Renal cortical epithelial cell (primary cell): ENCODE data around the gene DNAJC27. TPM values are rescaled to one million over a fixed set of nuclear protein-coding genes. Genes with fewer than 3 reads are reported as not detected.
"Not testable (repeated sequence)": the region's sequence is repeated elsewhere in the genome, so short reads cannot be mapped to it uniquely, and the experiment has no call there.

Experiments
- DNase-seq: peaks from one replicate; pipeline ENCODE4 v3.0.0-alpha.2; 2011; ENCODE audit warnings: low read depth
- total RNA-seq: library from RNA; depleted of rRNA; stranded (reverse); fragments of >200 nt; gene quantifications from 2 replicates; pipeline ENCODE4 v1.2.3, GENCODE V29; 2014

The DNAJC27 gene
- total RNA-seq, result 3.1 and 10.5 TPM in 2 replicates

DNA sequence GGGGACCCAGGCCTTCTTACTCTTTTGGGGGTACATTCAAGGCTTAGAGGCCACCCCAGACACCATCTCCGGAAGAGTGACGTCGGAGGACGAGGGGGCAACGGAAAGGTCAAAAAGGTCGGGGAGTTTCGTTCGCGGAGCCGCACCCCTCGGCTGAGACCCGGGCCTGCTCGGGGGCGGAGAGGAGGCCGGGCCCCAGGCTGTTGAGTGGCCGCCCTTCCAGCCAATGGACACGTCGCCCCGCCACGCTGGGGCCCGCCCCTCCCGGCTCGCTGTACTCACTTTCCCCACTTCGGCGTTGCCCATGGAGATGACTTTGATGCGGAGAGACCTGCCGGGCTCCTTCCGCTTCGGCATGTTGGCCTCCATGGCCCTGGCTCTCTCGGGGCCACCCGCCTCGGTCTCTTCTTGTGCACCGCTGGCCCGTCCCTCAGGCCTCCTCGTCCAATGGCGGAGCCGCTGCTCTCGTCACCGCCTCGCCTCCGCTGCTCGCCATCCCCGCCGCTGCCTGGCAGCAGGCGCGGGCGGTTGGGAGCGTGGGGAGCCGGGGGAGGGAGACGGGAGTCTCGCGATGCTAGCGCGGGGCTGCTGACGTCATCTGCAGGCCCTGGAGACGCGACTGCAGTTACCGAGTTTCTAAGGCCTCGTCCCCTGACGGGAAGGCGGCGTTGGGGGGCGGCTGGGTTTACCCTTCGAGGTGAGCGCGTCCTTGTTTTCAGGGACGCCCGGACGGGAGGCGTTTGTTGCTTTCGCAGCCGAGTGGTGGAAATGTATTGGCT is at the start of gene DNAJC27:
Gene DNAJC27, minus strand, starts transcription at position 420 of the 779 bp plus-strand sequence. Its CDS starts 51 bp downstream, at position 369.
- peak; percentile 90 for DNase-seq

DNA sequence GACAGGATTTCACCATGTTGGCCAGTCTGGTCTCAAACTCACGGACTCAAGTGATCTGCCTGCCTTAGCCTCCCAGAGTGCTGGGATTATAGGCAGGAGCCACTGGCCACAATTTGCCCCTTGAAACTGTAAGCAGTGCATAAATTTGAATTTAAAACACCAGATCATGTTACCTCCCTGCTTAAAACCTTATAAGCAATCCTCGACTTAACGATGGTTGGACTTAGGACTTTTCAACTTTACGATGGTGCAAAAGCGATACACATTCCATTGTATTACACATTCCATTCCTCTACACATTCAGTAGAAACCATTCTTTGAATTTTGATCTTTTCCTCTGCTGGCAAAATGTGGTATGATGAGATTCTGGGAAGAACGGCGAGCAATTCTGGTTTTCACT is 46.9 kb upstream of the DNAJC27 start:
- DNase-seq, result no peak

DNA sequence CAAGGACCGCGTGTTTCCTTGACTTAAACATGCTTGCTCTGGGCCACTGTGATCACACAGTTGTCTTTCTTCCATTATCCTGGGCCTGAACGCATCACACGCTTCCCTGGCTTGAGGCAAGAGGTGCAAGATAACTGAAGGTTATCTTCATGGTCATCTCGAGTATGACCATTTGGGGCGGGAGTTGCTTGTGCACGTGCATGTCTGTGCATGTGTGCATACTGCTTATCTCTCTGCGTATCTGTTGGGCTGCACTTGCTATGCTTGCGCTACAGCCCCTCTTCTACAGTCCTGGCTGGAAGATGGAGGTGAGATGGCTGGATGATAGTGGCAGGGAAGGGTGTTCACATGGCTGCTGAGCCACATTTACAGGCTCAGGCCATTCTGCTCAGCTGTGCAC is 42.9 kb upstream of the DNAJC27 start:
- DNase-seq, result no peak

DNA sequence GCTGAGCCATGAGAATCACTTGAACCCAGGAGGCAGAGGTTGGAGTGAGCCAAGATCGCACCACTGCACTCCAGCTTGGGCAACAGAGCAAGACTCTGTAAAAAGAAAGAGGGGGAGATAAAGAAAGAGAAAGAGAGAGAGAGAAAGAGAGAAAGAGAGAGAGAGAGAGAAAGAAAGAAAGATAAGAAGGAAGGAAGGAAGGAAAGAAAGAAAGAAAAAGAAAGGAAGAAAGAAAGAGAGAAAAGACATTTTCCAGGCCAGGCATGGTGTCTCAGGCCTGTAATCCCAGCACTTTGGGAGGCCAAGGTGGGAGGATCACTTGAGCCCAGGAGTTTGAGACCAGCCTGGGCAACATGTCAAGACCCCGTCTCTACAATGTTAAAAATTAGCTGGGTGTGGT is 39.6 kb upstream of the DNAJC27 start:
- not testable (repeated sequence) for DNase-seq

DNA sequence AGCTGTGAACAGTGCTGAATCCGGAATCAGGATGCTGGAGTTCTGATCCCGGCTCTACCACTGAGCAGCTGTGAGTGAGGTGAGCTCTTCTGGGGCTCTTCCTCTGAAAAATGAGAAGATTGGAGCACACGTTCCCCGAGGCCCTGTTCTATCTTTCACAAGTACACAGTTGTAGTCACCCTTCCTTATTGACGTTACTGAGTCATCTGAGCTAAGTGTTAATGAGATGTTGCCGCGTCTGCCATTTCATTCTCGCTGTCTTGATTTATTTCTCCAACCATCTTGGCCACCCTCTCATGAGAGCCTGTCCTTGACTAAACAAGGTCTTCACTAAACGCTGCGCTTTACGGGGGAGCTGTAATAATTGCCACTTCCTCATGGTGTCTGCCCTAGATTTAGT is 38.2 kb upstream of the DNAJC27 start:
- DNase-seq, result no peak

DNA sequence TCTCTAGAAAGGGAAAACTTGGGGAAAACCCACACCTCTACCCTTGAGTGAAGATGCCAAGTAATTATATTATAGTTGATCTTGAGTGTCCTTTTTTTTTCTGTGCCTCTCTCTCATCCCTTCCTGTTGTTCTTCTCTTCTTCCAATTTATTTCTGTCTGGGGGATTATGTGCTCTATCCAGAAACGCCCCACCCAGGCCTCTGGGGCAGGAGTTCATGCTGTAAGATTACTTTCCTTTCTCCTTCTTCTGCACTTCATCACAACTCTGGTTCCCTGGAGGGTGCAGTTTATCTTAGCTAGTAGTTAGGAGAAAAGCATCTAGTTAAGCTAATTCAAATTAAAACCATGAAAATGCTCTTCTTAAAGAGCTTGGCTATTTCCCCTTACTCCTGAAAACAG is 30.3 kb upstream of the DNAJC27 start:
- no peak for DNase-seq

DNA sequence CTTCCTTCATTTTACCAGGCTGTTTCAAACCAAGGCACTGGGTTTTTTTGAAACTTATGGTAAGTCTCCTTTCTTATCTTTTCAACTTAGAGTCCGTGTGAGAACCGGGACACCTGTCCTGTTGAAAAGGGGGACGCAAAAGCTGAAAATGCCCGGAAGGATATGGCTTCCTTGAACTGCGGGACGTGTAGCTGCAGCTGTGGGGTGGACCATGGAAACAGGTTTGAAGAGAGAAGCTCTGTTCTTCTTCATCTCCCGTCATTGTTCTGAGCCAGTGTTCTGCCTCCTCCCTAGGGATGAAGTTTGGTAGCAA is 29.5 kb upstream of the DNAJC27 start:
- DNase-seq, result no peak

DNA sequence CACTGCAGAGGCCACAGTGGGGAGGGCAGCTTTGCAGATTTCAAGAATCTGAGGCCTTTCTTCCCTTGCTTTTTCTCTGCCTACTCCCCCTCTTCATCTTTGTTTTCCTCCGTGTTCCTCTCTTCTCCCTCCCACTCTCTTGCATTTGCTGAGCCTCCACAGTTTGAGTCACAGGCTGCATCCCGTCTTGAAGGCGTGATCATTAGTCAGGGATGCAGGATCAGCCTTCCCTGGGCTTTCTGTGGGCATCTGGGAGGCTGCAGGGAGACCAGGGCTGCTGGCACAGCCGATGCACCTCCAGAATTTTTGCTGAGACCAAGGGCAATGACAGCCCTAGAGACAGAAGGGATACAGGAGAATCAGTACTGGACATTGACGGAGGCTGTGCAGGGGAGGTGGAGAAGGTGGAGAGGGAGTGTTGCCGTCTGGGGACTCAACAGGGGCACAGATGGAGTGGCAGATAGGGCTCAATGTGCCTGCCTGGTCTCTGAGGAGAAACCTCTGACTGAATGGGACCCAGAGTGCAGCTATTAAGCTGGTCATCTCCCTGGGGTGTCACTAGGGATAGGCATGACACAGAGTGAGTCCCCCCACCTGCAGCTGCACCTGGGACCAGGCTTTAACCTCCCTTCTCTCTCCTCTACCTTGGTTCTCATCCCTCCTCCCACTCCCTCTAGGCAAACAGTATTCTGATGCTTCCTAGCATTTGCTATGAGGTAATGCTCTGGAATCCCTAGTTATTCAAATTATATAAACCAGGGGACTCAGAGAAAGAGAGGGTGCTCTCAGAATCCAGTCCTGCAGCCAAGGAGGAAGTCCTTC is 29.0 kb upstream of the DNAJC27 start:
- DNase-seq, result no peak

DNA sequence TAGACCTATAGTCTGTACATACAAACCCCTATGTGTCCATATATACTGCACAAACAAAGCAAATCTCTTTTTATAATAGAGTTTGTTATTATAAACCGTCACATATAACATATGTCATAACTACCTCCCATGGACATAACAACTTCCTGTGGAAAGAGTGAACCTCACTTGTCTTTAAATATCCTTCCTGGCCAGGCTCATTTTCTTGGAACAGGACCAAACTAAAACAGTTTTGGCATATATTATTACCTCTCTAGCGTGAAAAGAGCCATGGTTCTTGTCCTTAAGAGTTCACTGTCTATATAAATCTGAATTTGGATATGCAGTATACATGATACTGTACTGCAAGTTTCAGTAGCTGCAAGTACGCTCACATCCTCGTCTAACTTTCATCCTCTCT is 28.3 kb upstream of the DNAJC27 start:
- no peak for DNase-seq

DNA sequence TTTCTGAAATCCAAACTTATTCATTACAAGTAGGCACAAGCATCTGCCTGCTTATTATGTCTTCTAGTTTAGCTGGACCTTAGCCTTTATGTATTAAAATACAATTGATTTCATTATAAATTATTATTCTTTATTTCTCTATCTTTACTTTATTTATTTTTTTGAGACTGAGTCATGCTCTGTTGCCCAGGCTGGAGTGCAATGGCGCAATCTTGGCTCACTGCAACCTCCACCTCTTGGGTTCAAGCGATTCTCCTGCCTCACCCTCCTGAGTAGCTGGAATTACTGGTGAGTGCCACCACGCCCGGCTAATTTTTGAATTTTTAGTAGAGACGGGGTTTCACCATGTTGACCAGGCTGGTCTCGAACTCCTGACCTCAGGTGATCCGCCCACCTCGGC is 27.3 kb upstream of the DNAJC27 start:
- not testable (repeated sequence) for DNase-seq

DNA sequence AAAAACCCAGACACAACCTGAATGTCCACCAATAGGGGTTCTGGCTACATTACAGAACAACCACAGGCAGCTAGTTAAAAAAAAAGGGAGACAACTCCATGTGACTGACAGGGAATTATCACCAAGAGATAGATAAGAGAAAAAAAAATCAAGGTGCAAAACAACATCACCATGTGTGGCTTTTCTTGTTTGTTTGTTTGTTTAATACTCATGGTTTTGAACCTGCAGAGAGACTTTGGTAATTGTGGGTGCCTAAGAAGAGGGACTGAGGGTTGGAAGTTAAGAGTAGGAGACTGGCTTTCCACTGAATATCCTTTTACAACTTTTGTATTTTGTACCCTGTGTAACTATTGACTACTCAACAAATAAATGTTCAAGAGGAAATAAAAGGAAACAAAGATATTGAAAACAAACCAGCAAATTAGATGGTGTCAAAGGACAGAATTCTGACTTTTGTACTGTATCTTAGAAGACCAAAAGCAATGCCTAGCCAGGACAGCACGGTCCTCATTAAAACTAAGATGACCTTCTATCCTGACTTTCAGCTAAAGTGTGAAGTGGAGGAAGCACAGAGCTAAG is 22.5 kb upstream of the DNAJC27 start:
- no peak for DNase-seq

DNA sequence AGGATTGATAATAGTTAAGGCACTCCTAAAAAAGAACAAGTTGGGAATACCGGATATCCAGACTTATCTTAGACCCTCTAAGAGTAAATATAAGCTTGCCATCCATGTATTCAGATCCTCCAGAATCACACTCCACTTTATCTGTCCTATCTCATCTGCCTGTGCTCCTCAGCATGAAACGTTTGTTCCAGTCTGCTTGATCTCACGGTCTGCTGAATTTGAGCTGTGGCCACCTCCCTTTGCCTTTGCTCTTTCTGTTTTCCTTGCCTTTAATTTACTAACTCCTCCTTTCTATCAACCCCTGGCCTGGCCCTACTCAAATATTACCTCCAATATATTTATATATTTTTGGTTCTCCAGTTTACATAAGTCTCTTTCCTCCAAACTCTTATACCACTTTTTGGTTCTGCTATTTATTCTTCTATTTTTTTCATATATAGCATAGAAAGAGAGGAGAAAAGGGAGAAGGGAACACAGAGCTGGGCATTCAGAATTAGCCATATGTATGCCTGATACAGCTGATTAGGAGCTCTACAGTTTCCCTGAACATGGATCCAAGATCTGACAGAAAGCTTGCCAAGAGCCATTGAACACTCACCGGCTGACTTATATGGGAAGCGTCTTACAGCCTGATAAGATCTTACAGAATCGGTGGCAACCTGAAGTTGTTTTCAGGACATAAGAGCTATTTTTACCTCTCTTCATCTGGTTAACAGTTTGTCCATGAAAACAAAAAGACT is 21.8 kb upstream of the DNAJC27 start:
- no peak for DNase-seq

DNA sequence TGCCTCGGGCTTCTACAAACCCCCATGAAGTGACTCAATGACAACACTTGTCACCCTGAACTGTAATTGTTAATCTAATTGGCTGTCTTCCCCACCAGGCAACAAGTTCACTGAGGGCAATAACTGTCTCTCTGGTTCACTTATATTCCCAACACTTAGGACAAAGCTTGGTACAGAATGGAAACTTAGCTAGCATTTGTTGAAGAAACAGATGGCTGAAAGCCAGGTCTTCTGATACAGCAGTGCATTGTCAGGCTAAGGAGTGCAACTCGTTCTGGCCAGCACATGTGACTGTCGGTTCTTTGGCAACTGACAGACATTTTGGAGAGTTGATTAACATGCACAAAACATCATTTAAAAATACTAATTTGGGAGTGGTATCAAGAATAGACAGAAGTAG is 14.6 kb upstream of the DNAJC27 start:
- no peak for DNase-seq

DNA sequence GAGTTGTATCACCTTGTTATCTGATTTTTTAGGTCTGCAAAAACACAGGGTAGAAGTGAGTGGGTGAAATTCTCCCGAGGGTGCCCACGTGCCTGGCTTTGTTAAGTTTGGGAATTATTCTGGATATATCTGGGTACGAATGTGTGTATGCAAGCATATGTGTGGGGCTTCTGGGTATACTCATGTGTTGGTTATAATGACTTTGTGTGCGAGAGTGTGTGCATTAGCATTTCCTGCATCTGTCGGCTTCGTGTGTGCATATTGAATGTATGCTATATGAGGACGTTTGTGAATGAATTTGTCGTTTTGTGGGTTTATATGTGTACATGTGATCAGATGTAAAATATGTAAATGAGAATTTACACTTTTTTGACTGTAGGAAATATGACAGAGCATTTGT is 13.8 kb upstream of the DNAJC27 start:
- no peak for DNase-seq

DNA sequence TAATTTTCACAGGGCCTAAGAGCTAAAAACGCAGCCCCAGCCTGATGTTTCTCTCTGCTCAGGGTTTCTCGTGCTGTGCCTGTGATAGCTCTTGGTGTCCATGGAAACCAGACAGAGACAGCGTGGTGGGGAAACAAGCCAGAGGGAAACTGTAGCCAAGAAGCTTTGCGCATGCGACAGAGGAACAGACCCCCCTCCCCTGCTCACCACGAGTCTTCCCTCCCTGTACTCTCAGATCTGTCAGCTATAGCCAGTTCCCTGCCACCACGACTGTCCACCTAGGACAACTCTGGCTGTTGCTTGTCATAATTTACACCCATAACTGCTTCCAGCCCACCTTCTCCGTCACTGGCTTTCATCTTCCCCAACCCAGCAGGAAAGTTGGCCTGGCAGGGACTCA is 13.2 kb upstream of the DNAJC27 start:
- no peak for DNase-seq

DNA sequence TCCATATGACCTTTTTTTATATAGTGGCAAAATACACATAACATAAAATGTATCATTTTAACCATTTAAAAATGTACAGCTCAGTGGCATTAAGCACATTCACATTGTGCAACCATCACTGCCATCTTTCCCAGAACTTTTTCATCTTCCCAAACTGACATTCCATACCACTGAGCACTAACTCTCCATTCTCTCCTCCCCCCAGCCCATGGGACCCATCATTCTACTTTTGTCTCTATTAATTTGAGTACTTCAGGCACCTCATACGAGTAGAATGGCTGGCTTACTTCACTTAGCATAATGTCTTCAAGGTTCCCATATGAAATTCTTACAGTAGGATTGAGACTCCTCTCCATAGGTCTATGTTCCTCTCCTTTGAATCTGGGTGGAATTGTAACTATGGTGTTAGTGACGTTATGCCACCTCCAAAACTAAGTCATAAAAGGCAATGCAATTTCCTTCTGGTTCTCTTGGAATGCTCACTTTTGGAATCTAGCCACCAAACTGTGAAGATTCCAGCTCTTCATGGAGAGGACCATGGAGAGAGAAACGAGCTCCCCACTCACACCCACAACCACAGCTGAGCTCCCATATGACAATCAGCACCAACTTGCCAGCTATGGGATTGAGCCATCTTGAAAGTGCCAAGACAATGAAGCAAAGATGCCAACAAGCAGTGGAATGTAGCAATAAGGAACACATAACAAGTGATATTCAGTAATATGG is 9.8 kb upstream of the DNAJC27 start:
- no peak for DNase-seq

DNA sequence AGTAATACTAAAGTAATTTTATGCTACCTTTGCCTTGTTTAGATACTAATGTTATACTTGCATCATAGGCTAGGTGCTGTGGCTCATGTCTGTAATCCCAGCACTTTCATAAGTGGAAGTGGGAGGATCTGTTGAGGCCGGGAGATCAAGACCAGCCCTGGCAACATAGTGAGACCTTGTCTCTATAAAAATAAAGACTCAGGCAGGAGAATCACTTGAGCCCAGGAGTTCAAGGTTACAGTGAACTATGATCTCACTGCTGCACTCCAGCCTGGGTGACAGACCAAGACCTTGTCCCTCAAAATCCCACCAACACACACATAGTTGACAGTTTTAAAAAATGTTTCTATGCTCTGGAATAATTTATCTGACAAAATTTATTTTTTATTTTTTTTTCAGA is 6.9 kb upstream of the DNAJC27 start:
- DNase-seq, result no peak

DNA sequence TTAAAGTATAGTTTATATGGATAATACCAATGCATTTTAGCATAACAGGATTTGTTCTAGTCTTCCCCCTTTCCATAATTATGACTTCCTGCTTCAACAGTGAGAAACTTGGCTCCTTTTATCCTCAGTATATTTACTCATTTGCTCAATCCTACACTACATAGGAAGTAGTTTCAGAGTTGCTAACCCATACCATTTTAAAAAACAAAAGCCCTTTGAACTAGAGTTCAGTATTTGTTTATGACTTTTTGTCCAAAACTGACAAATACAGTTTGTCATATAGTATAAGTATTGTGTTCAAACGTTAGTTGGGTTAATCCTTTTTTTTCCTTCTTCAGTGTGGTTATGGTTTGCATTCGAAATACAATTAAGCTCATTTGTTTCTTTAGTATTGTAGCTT is 5.9 kb upstream of the DNAJC27 start:
- DNase-seq, result no peak

DNA sequence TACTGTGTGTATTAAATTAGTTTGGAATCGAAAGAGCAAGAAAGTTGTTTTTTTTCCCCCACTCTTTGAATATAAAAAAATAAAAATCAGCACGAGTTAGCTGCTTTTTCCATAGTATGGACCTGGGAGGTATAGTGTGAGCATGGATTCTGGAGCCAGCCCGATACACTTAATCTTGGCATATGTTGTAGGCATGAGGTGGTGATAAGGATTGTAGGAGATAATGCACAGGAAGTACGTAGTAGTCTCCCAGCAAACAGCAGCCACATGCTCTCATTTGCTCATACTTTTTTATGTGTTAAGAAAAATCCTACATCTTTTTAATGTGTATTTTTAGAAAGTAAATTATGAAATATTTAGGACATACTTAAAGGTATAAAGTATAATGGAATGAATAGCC is 2.1 kb upstream of the DNAJC27 start:
- no peak for DNase-seq

DNA sequence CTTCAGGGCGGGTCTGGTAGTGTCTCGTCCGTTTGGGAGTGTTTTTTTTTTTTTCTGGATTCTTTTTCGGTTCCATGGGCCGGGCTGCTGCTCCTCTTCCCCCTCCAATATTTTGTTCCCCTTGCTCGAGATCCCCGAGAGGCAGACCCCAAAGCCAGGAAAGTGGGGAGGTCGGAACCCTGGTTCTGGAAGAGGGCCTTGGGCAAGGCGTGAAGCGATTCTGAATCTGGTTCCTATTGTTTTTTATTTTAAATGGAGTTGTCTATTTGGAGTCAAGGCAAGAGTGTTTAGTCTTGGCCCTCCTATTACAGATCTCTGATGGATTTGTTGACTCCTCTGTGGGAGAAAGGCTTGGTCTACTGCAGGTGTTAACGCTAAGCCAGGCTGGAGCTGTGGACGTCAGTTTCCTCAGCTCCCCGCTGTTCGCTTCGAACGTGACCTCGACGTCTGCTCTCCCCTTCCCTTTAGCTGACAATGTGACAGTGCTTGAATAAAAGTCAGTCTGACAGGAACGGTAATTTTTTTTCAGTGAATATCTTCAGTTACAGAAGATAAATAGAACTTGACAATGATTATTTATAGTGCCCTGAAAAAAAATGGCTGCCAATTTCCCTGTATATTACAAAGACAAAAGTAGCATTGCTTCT is 683 bp upstream of the DNAJC27 start:
- DNase-seq, result peak; percentile 23

DNA sequence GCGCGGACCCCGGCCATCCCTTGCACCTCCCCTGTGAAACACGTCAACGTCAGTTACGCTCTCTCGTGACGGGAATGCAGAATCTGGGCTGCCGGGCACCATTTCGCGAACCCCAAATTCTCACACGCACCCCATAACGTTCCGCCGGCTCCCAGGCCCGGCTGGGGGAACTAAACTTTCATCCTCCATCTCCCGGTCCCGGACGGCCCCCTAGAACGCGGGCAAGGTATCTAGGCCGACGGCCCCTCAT is 544 bp downstream of the DNAJC27 start:
- no peak for DNase-seq
